Astrocyte (in vitro differentiated cells and primary cell): ENCODE measurements around the gene LRRC61. TPM values are rescaled to one million over a fixed set of nuclear protein-coding genes. Genes with fewer than 3 reads are reported as not detected.

ENCODE experiments used
- DNase-seq: peaks from one replicate; pipeline ENCODE4 v3.0.0-alpha.2; 2010; ENCODE audit warnings: low read depth
- FAIRE-seq: peaks from 2 replicates; lab custom pipeline; 2011; peaks lifted over from hg19 to GRCh38; lab: Jason Lieb, UNC
- H2AFZ ChIP-seq: 2 replicates; pipeline ENCODE4 v1.6.0; 2012; ENCODE audit warnings: low read depth, low read length, inconsistent platforms
- H3K27ac ChIP-seq: 2 replicates; pipeline ENCODE4 v1.5.1; 2011; ENCODE audit warnings: low read depth, low read length, inconsistent platforms
- H3K27me3 ChIP-seq: 2 replicates; pipeline ENCODE4 v1.6.0; 2011; ENCODE audit warnings: low read length, inconsistent platforms; ENCODE audit not compliant: insufficient read depth
- H3K36me3 ChIP-seq: 2 replicates; pipeline ENCODE4 v1.5.1; 2011; ENCODE audit warnings: low read length, inconsistent platforms; ENCODE audit not compliant: insufficient read depth
- H3K4me1 ChIP-seq: 2 replicates; pipeline ENCODE4 v1.5.1; 2011; ENCODE audit warnings: low read length, inconsistent platforms; ENCODE audit not compliant: insufficient read depth
- H3K4me2 ChIP-seq: 2 replicates; pipeline ENCODE4 v1.6.0; 2012; ENCODE audit warnings: low read length, inconsistent platforms
- H3K4me3 ChIP-seq: 2 replicates; pipeline ENCODE4 v1.5.1; 2011; ENCODE audit warnings: low read depth, mild to moderate bottlenecking, low read length, inconsistent platforms; ENCODE audit not compliant: insufficient read depth
- H3K79me2 ChIP-seq: 2 replicates; pipeline ENCODE4 v1.6.0; 2012; ENCODE audit warnings: mild to moderate bottlenecking, low read length, inconsistent platforms; ENCODE audit not compliant: insufficient read depth
- H3K9ac ChIP-seq: 2 replicates; pipeline ENCODE4 v1.6.0; 2012; ENCODE audit warnings: mild to moderate bottlenecking, low read length, inconsistent platforms
- H3K9me3 ChIP-seq: 2 replicates; pipeline ENCODE4 v1.5.1; 2012; ENCODE audit warnings: low read depth, mild to moderate bottlenecking, low read length, inconsistent platforms; ENCODE audit not compliant: insufficient read depth
- H4K20me1 ChIP-seq: 2 replicates; pipeline ENCODE4 v1.6.0; 2012; ENCODE audit warnings: low read length, inconsistent platforms; ENCODE audit not compliant: insufficient read depth
- H3K27ac Mint-ChIP-seq: one replicate; pipeline ENCODE4 v1.8.0; 2021; ENCODE audit warnings: mild to moderate bottlenecking, mixed read lengths; ENCODE audit not compliant: unreplicated experiment
- H3K27me3 Mint-ChIP-seq: one replicate; pipeline ENCODE4 v1.8.0; 2021; ENCODE audit warnings: low read depth, mixed read lengths; ENCODE audit not compliant: unreplicated experiment
- H3K36me3 Mint-ChIP-seq: one replicate; pipeline ENCODE4 v1.8.0; 2021; ENCODE audit warnings: low read depth, mixed read lengths; ENCODE audit not compliant: unreplicated experiment
- H3K4me1 Mint-ChIP-seq: one replicate; pipeline ENCODE4 v1.8.0; 2021; ENCODE audit warnings: low read depth, mixed read lengths; ENCODE audit not compliant: unreplicated experiment
- H3K4me3 Mint-ChIP-seq: one replicate; pipeline ENCODE4 v1.8.0; 2021; ENCODE audit warnings: mild to moderate bottlenecking, moderate library complexity, mixed read lengths; ENCODE audit not compliant: unreplicated experiment
- H3K9me3 Mint-ChIP-seq: one replicate; pipeline ENCODE4 v1.8.0; 2021; ENCODE audit warnings: mild to moderate bottlenecking, mixed read lengths; ENCODE audit not compliant: unreplicated experiment
- CTCF ChIP-seq: IDR thresholded peaks from 2 replicates; pipeline ENCODE4 v1.5.1; 2011; ENCODE audit warnings: low read depth, mild to moderate bottlenecking, inconsistent platforms, low read length, moderate library complexity; ENCODE audit not compliant: insufficient read depth
- EZH2 ChIP-seq: IDR thresholded peaks from 2 replicates; pipeline ENCODE4 v1.6.1; 2012; ENCODE audit warnings: mild to moderate bottlenecking, low read length, inconsistent platforms; ENCODE audit not compliant: insufficient read depth
- total RNA-seq: library from RNA; stranded (reverse); gene quantifications from 2 replicates; pipeline ENCODE4 v1.2.1, GENCODE V29; 2021

LRRC61 gene
- total RNA-seq, 1 donor from 2014 or later: 0.45 TPM

- H3K27me3 Mint-ChIP-seq: no peaks in the 10 kb centered on the region
- peak within 1 kb of the TSS; percentile 80 for H3K27ac Mint-ChIP-seq
- no peak for FAIRE-seq
- peak within 1 kb of the TSS; percentile 92 for H3K4me3 Mint-ChIP-seq
- TF ChIP-seq EZH2 (no peak), CTCF (no peak)
- peaks cover 5% of the 10 kb centered on the region for H3K36me3 Mint-ChIP-seq
- Histone ChIP-seq H3K36me3 (peaks cover 6% of the 10 kb centered on the region), H3K9me3 (no peaks in the 10 kb centered on the region), H4K20me1 (peaks cover 35% of the 10 kb centered on the region), H3K9ac (peak within 1 kb of the TSS; percentile 84), H3K27me3 (no peaks in the 10 kb centered on the region), H3K4me2 (peak within 1 kb of the TSS; percentile 90), H3K4me1 (peaks cover 12% of the 10 kb centered on the region), H3K4me3 (peak within 1 kb of the TSS; percentile 76), H2AFZ (peak within 1 kb of the TSS; percentile 84), H3K79me2 (peaks cover 48% of the 10 kb centered on the region), H3K27ac (peak within 1 kb of the TSS; percentile 58)
- H3K4me1 Mint-ChIP-seq: peaks cover 34% of the 10 kb centered on the region
- DNase-seq: peak; percentile 78
- no peaks in the 10 kb centered on the region for H3K9me3 Mint-ChIP-seq
Observed at GRCh38 chr7:150378853-150379440, 55.8 kb downstream of the LRRC61 start, which contains the start of gene ZNF775. ZNF775 (plus strand) TSS chr7:150379330; CDS start chr7:150388471, 9,141 bp downstream.

GRCh38 chr7:150379441-150380379, 56.6 kb downstream of the LRRC61 start:
- Histone ChIP-seq H3K9me3 (no peaks in the 10 kb centered on the region), H3K4me3 (peak overlapping the region; percentile 76), H2AFZ (peak overlapping the region; percentile 62), H4K20me1 (peaks cover 37% of the 10 kb centered on the region), H3K79me2 (peaks cover 46% of the 10 kb centered on the region), H3K9ac (peak overlapping the region; percentile 83), H3K36me3 (no peaks in the 10 kb centered on the region), H3K27me3 (no peaks in the 10 kb centered on the region), H3K4me2 (peak overlapping the region; percentile 90), H3K4me1 (peaks cover 12% of the 10 kb centered on the region), H3K27ac (peak overlapping the region; percentile 4)
- Mint-ChIP-seq H3K4me1 (peaks cover 35% of the 10 kb centered on the region), H3K9me3 (no peaks in the 10 kb centered on the region), H3K36me3 (no peaks in the 10 kb centered on the region), H3K27ac (peak overlapping the region; percentile 22), H3K4me3 (peak overlapping the region; percentile 92), H3K27me3 (no peaks in the 10 kb centered on the region)
- TF ChIP-seq EZH2: no peak
- no peak for TF ChIP-seq CTCF
- FAIRE-seq (no peak), DNase-seq (no peak)
